AG20443 (cell line): Measurements from ENCODE around the gene CCP110.
"Not testable (repeated sequence)": the region's sequence is repeated elsewhere in the genome, so short reads cannot be mapped to it uniquely, and the experiment has no call there.

Source experiments
- DNase-seq: peaks from one replicate; pipeline ENCODE4 v3.0.0; 2012; ENCODE audit warnings: low spot score, mixed read lengths

The CCP110 gene

DNA sequence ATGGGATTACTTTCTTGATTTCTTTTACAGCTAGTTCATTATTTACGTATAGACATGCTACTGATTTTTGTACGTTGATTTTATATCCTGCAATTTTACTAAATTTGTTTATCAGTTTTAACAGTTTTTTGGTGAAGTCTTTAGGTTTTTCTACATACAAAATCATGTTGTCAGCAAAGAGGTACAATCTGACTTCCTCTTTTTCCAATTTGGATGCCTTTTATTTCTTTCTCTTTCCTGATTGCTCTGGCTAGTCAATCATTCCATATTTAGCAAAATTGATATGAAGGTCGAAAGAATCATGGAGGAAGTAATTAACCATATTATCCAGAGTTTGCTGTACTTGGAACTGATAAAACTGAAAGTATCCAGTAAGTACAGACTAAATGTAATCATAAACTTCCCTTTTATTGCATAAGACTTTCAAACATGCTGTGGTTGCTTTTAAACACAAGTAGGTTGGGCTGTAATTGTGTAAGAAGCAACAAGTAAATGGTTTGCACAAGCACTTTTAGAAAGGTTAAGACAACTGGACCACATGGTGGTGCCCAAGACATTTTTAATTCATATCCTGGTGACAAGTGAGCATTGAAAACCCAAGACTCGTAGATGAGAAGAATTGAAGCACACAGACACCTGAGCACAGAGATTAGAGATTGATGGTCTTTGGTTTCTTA is 10.2 kb upstream of the CCP110 start:
- no peak for DNase-seq

DNA sequence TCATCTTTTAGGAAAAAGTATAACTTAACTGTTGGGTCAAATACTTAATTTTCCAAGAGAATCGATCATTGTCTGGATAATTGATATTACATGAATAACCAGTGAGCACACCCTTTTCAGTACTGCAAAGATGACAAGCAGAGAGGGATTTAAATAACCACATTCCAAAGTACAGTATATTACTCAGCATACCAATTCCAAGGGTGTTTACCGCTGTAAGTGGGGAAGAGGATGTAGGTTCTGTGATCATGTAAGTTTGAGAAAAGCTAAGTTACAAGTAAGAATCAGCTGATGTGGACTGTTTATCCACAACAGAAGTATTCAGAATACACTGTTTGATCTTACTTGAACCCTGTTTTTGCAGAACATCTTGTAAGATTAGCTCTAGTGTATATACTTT is 8.0 kb upstream of the CCP110 start:
- no peak for DNase-seq

DNA sequence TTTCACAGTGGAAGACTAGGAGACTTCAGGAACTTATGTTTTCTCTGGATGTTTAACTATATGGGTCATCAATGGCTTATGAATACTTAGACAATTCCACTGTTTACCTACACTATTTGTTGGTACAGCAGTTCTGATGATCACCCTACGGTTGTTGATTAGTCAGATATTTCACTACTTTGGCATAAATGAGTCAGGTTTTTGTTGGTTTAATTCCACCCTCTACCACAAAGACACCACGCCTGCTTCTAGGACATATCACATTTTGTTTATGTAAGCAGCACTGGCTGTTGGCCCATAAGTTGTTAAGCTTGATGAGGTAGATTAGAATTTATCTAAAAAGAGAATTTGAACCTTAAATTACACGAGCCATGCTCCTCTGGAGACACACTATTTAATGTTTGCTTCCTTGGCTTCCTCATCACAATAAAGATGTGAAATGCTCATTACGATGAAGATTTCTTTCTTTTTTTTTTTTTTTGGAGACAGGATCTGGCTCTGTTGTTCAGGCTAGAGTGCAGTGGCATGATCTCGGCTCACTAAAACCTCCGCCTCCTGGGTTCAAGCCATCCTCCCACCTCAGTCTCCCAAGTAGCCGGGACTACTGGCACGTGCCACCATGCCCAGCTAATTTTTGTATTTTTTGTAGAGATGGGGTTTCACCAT is 6.2 kb upstream of the CCP110 start:
- DNase-seq, result peak; percentile 34

DNA sequence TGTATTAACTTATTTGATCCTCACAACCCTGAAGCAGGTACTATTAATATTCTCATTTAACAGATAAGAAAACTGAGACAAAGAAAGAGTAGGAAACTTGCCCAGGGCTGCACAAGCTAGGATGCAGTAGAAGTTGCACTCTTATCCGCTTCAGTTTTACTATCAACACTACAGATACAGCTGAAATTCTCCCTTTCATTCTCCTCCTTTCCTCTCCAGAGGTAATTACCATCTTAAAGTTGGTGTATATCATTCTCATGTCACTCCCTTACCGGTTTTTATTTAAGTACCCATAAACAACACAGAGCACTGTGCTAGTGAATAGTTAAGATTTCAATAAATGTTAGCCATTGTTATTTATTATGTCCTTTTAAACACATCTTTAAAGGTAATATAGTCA is 5.4 kb upstream of the CCP110 start:
- no peak for DNase-seq

DNA sequence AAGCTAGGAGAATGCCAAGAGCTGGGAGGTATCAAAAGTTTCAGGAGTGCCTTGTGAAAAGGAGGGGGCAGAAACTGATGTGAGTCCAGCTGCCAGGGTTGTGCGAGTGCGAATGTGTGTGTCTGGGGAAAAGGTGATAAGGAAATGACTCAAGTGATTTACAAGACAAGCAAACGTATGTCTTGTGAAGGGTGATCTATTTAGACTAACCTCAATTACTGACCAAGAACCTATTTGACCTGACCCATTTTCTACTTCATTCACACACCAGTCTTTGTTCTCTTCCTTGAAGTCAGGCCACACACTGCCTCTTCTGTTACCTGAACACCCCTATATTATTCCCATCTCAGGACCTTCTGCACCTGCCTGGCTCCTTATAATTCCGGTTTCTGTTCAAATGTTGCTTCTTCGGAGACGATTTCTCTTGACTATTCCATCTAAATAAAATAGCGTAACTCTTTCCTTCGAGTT is 2.8 kb upstream of the CCP110 start:
- DNase-seq, result no peak

DNA sequence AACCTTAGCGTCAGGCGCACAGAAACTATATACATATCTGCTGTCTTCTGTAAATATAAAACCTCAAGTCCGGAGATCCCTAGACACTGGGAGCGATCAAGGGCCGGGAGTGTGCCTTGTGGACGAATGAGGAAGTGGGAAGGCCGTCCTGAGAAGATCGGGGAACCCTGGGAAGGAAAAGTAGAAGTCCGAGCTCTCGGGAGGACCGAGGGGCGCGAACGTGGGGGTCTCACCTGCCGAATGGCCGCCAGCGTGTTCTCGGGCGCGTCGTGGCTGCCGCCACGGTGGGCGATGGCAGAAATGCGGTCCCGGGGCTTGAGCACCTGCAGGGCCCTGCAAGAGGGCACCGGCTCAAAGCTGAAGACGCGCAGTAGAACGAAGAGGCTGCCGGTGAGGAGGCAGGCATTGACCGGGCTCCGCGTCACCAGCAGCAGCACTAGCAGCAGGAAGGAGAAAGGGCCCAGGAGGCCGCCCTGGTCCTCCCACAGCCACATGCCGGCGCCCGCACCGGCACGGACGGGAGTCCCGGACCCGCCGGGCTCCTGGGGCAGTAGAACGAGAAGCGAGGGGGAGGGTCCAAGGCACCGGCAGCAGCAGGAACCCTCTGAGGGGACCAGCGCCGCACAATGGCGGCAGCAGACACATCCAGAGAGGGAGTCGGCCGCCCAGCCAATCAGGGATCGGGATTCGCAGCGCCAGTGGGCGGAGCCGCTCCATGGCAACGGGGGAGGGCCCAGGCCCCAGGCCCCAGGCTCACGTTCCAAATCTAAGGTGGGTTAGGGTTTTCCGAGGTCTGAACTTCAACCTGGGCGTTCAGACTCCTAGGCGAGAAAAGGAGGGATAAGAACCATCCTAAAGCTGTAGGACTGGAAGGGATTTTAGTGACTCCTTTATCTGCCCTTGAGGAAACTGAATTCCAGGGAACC is 2.0 kb upstream of the CCP110 start, which contains the start of gene GDE1:
GDE1 (minus strand) TSS at position 628 of the 926 bp plus-strand sequence; CDS start at position 494, 134 bp downstream.
- DNase-seq, result peak; percentile 97

DNA sequence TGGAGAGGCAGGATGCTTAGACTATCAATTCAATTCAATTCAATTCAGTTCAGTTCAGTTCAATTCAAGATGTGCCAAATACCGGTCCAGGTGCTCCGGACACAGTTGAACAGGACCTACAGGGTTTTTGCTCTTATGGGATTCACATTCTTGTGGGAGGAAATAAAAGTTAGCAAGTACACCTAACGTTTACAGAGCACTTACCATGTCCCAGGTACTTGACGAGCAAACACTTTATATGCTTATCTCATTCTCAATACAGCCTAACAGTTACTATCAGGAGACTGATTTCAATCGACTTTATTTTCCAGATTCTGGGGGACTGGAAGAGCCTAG is 1.4 kb upstream of the CCP110 start:
- no peak for DNase-seq

DNA sequence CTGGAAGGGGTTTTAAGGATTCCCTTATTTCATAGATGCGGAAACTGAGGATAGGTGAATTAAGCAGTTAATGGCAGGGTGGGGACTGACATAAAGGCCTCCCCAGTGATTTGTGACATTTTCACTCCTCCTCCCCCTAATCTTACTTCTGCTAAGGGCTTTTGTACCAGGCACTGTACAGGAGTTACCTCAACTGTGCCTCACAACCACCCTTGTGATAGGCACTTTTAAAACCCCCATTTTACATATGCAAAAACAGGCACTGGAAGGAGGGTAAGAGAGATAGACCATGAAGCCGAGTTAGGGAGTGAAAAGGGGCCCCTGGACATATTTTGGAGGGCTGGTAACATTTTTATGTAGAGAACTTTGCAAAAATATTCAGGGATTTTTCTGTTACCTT is 982 bp upstream of the CCP110 start:
- DNase-seq, result no peak

DNA sequence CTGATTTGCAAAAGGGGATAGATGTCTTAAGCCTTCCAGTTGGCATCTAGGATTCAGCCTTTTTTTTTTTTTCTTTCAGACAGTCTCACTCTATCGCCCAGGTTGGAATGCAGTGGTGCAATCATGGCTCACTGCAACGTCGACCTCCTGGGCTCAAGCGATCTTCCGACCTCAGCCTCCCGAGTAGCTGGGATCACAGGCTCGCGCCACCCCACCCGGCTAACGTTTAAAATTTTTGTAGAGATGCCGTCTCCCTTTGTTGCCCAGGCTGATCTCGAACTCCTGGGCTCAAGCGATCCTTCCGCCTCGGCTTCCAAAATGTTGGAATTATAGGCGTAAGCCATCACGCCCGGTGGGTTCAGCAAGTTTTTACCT is 571 bp upstream of the CCP110 start:
- DNase-seq, result no peak

DNA sequence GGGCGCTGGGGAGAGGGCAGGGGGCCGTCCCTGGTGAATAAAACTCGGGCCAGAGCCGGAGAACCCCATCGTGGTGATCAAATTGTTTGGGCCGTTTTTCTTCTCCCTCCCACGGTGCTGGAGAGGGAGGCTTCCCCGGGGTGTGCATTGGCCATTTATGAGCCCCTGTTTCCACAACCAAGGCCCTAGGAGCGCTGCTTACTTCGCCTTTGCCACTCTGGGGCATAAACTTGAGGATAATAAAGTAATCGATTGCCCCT is 544 bp downstream of the CCP110 start:
- peak; percentile 20 for DNase-seq

DNA sequence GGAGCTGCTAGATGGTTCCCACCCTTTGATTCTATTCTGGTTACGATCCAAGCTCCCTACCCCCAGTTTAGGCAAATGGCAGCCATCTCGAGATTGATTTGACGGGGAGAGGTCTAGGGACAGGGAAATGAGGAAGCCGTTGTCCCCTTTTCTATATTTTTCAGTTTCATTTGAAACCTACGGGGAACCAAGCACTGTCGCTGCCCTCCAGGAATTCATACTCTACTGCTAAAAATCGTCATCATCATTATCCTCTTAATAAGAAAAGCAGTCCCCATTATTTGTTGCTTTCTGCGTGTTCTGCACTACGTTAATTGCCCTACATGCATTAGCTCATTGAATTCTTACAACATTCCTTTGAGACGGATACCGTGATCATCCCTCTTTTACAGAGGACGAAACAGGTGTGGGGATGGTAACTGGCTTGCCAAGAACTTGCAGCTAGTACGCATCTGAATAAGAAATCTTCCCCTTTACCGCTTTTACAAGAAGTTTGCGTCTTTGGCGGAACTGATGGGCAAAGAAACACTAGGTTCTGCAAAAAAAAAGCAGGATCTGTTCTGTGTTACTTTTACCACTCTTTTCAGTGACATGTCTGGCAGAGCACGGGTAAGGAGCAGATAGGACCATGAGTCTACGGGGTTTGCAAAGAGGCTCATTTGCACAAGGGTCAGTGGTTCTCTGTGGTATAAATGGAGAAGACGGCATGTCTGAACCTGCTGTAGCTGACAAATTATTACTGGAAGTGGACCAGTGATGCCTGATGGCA is 1.1 kb downstream of the CCP110 start:
- DNase-seq, result no peak

DNA sequence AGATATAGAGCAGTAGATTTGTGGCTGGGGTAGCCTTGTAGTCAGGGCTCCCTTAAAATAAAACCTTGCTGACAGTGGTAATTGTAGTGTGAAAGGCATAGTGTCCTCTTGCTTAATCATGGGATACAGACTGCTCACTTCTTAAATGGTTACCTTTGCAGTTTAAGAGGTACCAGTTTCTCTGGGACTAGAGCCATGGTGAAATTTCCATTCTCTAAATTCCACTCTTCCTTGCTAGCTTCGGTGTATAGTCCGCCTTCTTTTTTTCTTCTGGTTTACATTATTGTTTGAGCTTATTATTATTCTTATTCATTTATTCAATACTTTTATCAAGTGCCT is 1.6 kb downstream of the CCP110 start:
- DNase-seq, result no peak

DNA sequence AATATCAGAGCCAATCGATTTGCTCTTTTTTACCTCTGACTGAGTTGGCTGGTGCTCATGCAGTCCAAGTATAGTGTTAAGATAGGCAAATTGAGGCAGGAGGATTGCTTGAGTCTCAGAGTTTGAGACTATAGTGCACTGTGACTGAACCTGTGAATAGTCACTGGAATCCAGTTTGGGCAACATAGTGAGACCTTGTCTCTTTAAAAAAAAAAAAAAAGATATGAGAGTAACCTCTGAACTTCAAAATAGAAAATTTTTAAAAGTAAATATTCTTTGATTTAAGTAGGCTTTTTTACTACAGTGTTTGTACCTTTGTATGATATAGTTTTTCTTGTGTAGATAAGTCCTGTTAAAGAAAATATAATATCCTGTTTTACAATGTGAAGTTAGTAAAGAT is 3.4 kb downstream of the CCP110 start:
- DNase-seq, result no peak

DNA sequence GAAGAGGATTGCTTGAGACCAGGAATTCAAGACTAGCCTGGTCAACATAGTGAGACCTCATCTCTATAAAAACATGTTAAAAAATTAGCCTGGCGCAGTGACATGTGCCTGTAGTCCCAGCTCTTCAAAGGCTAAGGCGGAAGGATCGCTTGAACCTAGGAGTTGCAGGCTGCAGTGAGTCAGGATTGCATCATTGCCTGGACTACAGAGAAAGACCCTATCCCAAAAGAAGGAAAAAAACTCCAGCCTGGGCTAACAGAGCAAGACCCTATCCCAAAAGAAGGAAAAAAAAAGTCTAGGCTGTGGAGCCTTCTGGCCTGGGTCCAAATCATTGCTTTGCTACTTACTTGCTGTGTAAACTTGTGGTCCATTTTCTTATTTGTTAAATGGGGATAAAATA is 4.9 kb downstream of the CCP110 start:
- no peak for DNase-seq

DNA sequence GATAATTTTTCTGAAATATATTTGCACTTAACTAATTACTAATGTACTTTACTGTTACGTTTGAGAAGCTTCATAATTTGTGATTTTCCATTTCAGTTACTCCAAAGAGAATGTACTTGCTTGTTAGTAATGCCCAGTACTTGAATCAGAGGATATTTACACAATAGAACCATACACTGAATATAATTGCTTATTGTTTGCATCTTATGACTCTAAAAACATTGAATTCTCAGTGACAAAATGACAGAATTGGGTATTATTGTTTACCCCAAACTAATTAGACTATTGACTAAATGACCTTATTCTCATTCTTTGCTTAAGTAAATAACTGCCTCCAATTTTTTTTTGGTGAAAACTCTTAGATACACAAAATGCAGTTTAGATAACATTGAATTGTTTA is 8.9 kb downstream of the CCP110 start:
- no peak for DNase-seq

DNA sequence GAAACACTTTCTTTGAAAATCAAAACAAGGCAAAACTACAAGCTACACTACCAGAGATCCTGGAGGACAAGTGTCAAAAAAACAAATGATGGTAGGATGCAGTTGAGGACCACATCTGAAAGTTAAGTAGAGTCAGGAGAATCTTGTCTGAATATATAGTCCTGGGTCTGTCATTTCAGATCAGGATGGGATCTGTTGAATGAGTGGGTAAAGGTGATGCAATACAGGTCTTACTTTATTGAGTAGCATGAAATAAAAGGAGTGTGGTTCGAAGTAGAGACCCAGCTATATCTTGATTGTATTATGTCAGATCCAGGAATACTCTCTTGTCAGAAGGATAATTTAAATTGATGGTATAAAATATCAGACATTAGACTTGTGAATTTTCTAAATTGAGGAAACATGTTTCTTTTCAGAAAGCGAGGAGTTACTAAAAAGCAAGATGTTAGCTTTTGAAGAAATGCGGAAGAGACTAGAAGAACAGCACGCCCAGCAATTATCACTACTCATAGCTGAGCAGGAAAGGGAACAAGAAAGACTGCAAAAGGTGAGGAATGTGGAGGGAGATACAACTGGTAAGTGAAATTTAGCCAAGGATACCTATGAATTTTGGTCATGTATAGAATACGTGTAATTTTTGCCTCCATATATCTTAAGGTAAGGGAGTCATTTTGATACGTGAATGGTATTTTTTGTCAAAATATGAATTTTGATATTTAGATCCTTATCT is 16.7 kb downstream of the CCP110 start:
- no peak for DNase-seq

DNA sequence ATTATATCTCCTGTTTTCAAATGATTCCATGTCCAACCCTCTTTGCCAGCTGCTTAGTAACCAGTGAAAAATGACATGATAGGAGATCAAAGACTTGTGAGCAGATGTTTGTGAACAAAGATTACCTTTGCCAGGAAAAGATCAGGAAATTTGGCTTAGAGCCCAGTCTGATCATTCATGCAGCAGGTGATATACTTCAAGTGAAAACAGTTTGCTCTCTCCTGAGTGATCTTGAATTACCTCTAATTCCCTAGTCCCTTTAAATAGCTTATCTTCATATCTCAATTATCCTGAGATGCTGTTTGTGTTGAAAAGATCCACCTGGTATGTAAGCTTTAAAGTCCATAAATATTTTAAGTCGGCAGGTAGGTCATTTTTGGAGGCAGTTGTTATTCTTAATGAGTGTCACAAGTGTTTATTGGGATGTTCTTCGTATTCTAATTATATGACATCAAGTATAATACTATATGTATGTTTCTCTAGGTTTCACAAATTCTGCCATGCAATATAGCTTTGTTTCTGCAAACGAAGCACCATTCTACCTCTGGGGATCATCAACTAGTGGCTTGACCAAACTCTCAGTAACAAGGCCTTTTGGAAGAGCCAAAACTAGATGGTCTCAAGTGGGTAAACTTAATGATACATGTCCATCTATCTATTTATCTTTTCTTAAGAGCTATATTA is 18.5 kb downstream of the CCP110 start:
- no peak for DNase-seq

DNA sequence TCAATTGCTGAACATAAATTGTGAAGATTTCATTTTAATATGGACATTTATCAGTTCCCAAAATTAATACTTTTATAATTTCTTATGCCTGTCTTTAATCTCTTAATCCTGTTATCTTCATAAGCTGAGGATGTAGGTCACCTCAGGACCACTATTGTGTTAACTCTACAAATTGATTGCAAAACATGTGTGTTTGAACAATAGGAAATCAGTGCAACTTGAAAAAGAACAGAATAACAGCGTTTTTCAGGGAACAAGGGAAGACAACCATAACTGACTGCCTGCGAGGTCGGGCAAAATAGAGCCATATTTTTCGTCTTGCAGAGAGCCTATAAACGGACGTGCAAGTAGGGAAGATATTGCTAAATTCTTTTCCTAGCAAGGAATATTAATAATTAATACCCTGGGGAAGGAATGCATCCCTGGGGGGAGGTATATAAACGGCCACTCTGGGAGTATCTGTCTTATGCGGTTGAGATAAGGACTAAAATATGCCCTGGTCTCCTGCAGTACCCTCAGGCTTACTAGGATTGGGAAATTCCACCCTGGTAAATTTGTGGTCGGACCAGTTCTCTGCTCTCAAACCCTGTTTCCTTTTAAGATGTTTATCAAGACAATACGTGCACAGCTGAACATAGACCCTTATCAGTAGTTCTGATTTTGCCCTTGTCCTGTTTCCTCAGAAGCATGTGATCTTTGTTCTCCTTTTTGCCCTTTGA is 19.7 kb downstream of the CCP110 start:
- DNase-seq, result not testable (repeated sequence)

DNA sequence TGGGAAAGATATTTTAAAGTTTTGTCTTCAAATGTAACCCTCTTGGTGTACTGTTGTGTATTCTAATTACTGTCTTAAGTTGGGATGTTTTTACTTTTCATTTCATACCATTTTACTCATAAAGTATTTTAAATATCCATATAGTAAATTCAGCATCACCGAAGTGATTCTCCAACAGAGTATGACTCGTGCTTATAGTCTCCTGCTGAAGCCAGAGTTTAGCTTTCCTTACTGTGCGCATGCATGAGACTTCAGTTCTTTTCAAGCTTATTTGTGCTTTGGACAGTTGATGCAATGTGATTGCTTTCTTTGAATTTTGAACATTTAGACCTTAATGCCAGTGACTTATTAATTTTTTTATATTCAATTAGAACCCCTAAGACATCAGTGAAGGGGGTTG is 24.4 kb downstream of the CCP110 start:
- no peak for DNase-seq

DNA sequence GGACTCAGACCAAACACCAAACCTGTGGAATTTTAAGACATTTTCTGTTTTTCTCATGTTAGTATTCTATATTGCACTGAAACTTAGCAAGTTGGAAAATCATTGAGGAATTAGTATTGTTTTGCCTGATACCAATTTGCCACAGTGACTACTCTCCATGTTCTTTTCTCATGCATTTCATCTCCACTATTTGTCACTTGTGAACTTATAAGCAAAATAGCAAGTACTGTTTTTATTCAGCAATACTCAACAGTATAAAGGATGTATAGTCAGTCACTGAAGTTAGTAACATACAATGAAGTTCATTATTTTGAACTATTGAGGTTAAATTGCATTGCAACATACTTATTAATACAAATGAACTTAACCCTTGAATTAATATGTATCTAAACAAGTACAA is 25.9 kb downstream of the CCP110 start:
- DNase-seq, result no peak
